ENCODE results near the gene SRP14.
"Not testable (repeated sequence)": the region's sequence is repeated elsewhere in the genome, so short reads cannot be mapped to it uniquely, and the experiment has no call there.

The SRP14 gene

GRCh38 chr15:40038638-40039543, at the start of gene SRP14:
Gene SRP14, minus strand, starts transcription at chr15:40039181. Its CDS starts 65 bp downstream, at chr15:40039116.
- DNase-seq = peak; percentile 79

- no peak for DNase-seq
These were observed 49.3 kb upstream of the SRP14 start for GRCh38 chr15:40087991-40088928.

- DNase-seq = no peak
These were observed 48.3 kb upstream of the SRP14 start for GRCh38 chr15:40087068-40087810.

GRCh38 chr15:40085266-40085665, 46.3 kb upstream of the SRP14 start:
- DNase-seq = no peak

- DNase-seq = no peak
These were observed 45.7 kb upstream of the SRP14 start for GRCh38 chr15:40084650-40085049.

- no peak for DNase-seq
These were observed 43.4 kb upstream of the SRP14 start for GRCh38 chr15:40082195-40082883.

- no peak for DNase-seq
These were observed 42.8 kb upstream of the SRP14 start for GRCh38 chr15:40081691-40082194.

- no peak for DNase-seq
These were observed 41.9 kb upstream of the SRP14 start for GRCh38 chr15:40080847-40081246.

GRCh38 chr15:40080104-40080503, 41.1 kb upstream of the SRP14 start:
- DNase-seq = no peak

- DNase-seq = no peak
These were observed 40.5 kb upstream of the SRP14 start for GRCh38 chr15:40079456-40079855.

GRCh38 chr15:40075298-40076044, 36.5 kb upstream of the SRP14 start:
- no peak for DNase-seq

- not testable (repeated sequence) for DNase-seq
These were observed 35.7 kb upstream of the SRP14 start for GRCh38 chr15:40074656-40075055.

- DNase-seq = not testable (repeated sequence)
These were observed 34.9 kb upstream of the SRP14 start for GRCh38 chr15:40073716-40074490.

- DNase-seq = no peak
These were observed 33.4 kb upstream of the SRP14 start for GRCh38 chr15:40072216-40072990.

- DNase-seq = no peak
These were observed 31.7 kb upstream of the SRP14 start for GRCh38 chr15:40070608-40071218.

GRCh38 chr15:40070166-40070557, 31.2 kb upstream of the SRP14 start:
- DNase-seq = no peak

- DNase-seq = peak; percentile 12
These were observed 30.5 kb upstream of the SRP14 start for GRCh38 chr15:40069178-40070165.

Measured in NCI-H1436 treated with DMSO at 0.1 percent for 48 hours (cell line).